Adipose tissue (tissue), 3 donors: ENCODE data around the gene SELENOS. TPM values are rescaled to one million over a fixed set of nuclear protein-coding genes. Genes with fewer than 3 reads are reported as not detected.

Experiments used
- H3K27ac ChIP-seq: one replicate; pipeline ENCODE4 v1.5.1; 2013; ENCODE audit warnings: low read depth, low read length
- WGBS, 3 donors: extraction: QIAGEN DNeasy Blood & Tissue Kit; methylation state at CpG; one replicate each; pipeline ENCODE4 v1.1.7; 2013; 5-methylcytosine and 5-hydroxymethylcytosine counted together
- polyA plus RNA-seq, 3 donors: library from polyadenylated mRNA; stranded (reverse); fragments of 200-250 nt; gene quantifications; one replicate each; pipeline ENCODE4 v1.2.3, GENCODE V29; 2013
- donor health status: healthy with polysubstance abuse.
- donor health status: Bipolar disorder and iron deficiency.
- donor health status: healthy.

The SELENOS gene
- polyA plus RNA-seq, 3 donors, result 56.0 to 109 (median 107) TPM

DNA sequence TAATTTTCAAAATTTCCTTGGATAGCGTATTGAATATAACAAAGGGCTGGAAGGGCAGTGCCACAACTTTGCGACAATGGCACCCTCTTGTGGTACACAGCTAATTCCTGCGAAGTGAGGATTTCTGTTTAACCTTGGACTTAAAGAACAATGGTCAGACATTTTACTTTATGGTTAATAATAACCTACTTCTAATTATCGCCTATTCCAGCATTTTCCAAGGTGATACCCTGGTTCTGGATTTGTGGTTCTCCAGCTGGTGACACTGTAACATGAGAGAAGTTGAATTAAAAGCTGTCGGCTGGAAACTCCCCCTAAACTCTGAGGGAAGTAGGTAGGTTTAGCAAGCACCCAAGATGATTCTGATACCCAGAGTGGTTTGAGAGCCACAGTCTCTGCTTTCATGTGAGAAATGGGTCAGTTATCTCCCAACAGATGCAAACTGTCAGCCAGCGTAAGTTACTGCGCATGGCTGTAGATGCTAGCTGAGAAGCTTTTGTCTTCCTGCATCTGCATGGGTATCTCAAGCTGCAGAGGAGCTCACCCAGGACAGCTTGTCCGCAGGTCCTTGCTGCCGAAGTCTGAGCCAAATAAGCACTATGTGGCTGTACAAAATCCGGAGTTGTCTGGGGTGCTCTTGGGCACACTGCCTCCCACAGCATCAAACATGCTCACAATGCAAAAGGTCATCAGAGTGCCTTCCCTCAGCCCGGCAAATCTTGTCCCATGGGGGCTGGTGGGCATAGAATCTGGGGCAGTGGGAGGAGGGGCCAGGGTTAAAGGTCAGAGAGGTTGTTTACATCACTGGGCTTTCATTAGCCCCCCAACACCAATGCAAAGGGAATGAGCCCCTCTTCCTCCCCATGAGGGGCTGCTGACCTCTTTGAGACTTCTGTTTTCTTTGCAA lies 18.8 kb downstream of the SELENOS start:
- no peak overlapping the region for H3K27ac ChIP-seq
- 22 to 33% (median 32%) methylated on average over 11 of the region's 11 CpGs for WGBS, 3 donors

GRCh38 chr15:101256757-101257156 lies 20.5 kb downstream of the SELENOS start:
- H3K27ac ChIP-seq, result no peak overlapping the region
- 89 to 95% (median 89%) methylated on average over 6 of the region's 6 CpGs for WGBS, 3 donors

DNA sequence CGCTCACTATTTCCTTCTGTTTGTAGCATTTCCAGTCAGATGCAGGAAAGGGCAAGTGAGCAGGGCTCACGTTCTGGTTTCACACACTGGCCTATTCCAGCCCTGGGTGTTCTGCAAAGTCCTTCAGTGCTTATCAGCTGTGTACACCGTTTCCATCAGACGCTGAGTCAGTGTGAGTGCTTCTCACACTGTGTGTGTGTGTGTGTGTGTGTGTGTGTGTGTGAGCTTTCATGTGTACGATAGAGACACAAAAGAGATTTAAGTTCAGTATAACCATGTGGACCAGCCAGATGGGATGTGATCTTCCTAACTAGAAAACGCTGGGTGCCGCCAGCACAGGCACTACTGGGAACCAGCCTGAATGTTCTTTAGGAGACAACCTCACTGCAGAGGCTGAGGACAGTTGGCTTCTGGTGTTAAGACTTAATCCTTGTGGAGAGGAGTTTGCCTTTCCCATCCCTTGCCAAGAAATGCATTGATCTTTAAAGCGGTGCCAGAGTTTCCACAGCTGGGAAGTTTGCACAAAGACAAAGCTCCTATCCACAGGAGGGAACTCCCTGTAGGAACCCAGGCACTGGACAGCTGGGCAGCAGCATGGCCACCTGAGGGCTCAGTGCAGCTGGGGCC lies 21.6 kb downstream of the SELENOS start:
- no peak overlapping the region for H3K27ac ChIP-seq
- 23 to 46% (median 43%) methylated on average over 8 of the region's 8 CpGs for WGBS, 3 donors

DNA sequence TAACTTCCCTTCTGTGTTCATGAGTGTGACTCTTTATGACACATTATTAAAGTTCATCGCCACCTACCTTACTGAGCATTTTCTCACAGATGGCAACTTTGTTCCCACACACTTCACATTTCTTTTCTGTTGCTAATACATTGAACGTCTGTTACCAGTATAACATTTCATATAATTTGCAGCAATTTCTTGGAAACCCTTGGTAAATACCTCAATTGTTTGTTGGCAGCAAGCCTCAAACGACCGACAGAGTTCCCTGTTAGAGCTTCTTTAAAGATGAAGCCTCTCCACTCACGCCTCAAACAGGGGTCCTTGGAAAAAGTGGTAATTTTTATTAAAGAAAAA lies 22.3 kb downstream of the SELENOS start:
- 55 to 69% (median 60%) methylated on average over 5 of the region's 5 CpGs for WGBS, 3 donors
- H3K27ac ChIP-seq, result no peak overlapping the region

DNA sequence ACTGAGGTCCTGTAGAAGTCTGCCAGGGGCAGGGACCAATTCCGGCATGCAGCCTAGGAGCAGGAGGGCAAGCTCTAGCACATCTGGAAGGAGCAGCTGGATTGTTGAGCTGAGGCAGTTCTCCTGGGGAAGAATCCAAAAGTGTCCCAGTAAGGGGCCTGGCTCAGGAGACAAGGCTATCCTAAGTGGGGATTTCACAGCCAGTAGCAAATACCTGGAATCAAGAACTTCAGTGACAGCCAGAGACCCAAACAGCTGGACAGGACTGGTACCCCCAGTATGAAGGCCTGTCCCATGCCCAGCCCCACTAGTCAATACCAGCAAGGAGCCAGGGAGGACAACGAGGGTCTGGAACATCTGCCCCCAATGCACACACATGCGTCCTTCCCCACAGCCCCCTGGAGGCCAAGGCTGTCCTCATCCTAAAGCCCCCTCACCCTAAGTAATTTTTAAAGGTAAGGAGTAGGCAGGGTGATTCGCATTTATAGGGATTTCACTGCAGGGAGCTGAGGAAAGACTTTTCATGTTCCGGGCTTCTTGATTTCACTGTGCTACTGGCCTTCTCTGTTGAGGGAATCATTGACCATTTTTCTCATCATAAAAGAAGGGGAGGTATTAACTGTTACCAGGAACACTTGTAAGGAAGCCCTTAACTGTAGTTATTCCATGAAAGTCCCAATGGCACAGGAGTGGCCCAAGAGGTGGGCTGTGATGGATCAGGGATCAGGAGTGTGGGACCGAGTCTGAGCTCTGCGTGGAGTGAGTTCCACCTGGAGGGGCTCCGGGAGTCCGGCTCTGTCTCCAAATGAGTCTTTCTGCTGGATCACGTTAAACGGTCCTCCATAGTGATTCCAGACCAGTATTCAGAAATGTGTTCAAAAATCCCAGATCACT lies 22.9 kb downstream of the SELENOS start:
- no peak overlapping the region for H3K27ac ChIP-seq
- WGBS, 3 donors, result 91 to 93% (median 92%) methylated on average over 11 of the region's 11 CpGs

- WGBS, 3 donors, result 47 to 50% (median 50%) methylated on average over 3 of the region's 3 CpGs
These were observed 24.4 kb downstream of the SELENOS start for GRCh38 chr15:101252836-101253235.

DNA sequence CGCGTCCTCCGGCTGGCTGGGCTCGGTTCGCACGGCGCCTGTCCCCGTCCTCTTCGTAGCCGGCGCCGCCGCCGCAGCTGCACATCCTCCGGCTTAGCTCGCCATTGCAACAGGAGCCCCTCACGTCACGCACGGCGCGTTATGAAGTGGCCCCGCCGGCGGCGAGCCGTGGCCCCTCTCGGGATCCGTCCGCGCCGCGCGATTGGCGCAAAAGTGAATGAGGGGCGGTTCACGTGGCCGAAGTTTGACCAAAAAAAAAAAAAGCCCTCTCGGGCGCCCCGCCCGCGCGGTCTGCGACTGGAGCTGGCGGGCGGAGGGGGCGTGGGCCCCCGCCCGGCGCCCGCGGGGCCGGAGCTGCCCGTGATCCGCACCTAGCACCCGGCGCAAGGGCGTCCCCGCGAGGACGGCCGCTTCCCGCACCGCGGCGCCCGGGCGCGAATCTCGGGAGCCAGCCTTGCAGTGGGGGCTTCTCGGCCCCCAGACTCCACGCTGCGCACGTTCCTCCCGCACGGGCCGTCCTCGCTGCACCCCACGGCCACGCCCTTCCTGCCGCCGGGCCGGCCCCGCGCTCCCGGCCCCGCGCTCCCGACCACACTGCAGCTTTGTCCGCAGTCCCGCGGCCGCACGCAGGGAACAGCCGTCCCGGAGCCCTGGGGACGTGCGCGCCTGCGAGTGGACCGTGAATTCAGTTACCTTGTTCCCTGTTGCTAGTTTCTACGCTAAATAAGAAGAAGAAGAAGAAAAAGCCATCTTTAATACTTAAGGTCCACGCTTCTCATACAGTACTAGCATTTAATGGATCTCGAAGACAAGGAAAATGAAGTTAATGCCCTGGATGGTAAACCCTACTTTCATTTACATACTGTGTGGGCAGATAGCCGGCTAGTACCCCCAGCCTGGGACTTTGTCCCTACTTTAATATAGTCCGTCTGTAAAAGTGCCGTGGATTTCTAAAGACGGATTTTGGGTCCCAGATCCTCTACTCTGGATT lies 25.2 kb downstream of the SELENOS start, which contains the start of gene CHSY1:
Gene CHSY1, minus strand, starts transcription at position 219 of the 991 bp plus-strand sequence. CDS start 592 bp downstream, outside the sequence.
- peak within 1 kb of the TSS; percentile 82 for H3K27ac ChIP-seq
- 0 to 1% (median 1%) methylated on average over 93 to 105 of the region's 108 CpGs for WGBS, 3 donors

More at GRCh38 chr15:101252836-101253235, 24.4 kb downstream of the SELENOS start:
- no peak overlapping the region for H3K27ac ChIP-seq

DNA sequence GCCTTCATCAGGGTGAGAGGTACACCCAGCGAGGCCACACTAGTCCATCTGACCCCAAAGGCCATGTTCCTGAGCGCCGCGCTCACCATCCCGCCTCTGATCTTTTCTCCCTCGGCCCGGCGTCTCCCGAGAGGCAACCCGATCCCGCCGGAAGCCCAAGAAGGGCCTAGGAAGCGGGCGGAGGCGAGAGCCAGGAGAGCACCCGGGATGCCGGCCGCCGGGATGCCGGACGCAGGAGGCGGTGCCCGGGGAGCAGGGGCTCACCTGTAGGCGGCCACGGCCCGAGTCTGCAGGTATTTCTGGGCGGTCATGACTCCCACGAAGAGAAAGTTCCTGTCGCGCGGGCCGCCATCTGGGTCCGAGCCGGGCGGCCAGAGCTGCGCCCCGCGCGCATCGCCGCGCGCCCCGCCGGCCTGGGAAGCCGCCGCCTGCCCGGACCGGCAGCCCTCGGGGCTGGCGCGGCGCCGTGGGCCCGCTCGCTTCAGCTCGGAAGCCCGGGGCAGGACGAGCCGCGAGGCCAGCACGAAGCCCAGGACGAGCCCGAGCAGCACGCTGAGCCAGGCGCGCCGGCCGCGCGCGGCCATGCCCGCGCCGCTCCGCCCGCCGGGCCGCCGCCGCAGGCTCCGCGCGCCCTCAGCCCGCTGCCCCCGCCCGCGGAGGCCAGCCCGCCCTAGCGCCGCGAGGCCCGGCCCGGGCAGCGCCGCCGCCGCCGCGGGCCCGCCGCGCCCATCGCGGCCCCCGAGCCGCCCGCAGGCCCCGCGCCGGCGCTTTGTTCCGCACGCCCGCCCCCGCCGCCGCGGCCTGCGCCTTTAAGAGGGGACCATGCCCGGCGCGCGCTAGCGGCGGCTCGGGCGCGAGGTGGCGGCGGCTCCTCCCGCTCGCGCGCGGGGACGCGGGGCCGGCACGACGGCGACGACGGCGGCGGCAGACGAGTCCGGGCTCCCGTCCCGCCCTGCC lies 26.1 kb downstream of the SELENOS start:
- H3K27ac ChIP-seq, result peak overlapping the region; percentile 82
- 0 to 1% (median 1%) methylated on average over 41 to 137 of the region's 150 CpGs for WGBS, 3 donors

DNA sequence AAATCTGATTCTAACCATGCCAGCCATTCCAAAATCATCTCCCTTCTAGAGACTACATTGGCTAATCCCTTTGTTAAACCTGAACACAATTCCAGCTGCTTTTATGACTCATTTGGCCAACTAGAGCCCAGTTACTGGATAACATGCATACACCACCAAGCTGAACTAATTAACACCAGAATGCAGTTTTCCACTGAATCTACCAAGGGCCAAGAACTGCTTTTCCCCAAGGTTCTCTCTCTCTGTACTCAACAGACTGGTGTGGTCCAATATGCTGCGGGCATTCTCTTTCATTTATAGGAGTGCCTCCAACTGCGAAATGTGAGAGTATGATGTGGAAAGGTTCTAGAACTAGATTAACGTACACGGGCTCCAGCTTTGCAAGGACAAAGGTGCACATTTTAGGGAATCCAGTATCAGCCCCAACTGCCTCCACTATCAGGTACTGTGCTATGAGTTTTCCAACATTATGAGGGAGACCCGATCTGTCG lies 26.9 kb downstream of the SELENOS start:
- WGBS, 3 donors, result 4 to 7% (median 6%) methylated on average over 6 of the region's 6 CpGs
- H3K27ac ChIP-seq, result peak overlapping the region; percentile 28

DNA sequence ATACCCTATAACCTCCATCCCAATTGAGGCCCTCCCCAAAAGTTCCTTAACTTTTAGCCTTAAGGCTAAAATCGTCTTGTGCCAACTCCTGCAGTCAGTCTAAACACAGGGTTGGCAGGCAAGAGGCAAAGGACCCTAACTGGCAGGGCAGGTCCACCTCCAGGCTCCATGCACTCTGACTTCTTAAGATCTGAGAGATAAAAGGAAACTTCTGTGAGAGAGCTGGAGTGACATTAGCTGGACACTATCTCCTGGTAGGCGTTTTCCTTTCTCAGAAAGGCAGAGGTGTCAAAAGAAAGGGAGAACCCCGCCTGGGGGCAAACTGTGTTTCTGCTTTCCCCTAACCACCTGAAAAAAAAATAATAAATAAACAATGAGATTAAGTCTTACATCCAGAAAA lies 29.0 kb downstream of the SELENOS start:
- 56 to 70% (median 56%) methylated on average over 3 of the region's 3 CpGs for WGBS, 3 donors
- no peak overlapping the region for H3K27ac ChIP-seq

GRCh38 chr15:101246824-101247745 lies 30.2 kb downstream of the SELENOS start:
- no peak overlapping the region for H3K27ac ChIP-seq

GRCh38 chr15:101246391-101246790 lies 30.9 kb downstream of the SELENOS start:
- H3K27ac ChIP-seq, result no peak overlapping the region
- WGBS, 3 donors, result 35 to 78% (median 59%) methylated on average over 6 of the region's 6 CpGs

More at GRCh38 chr15:101246824-101247745, 30.2 kb downstream of the SELENOS start:
- WGBS, 3 donors, result 75 to 87% (median 76%) methylated on average over 10 of the region's 10 CpGs

DNA sequence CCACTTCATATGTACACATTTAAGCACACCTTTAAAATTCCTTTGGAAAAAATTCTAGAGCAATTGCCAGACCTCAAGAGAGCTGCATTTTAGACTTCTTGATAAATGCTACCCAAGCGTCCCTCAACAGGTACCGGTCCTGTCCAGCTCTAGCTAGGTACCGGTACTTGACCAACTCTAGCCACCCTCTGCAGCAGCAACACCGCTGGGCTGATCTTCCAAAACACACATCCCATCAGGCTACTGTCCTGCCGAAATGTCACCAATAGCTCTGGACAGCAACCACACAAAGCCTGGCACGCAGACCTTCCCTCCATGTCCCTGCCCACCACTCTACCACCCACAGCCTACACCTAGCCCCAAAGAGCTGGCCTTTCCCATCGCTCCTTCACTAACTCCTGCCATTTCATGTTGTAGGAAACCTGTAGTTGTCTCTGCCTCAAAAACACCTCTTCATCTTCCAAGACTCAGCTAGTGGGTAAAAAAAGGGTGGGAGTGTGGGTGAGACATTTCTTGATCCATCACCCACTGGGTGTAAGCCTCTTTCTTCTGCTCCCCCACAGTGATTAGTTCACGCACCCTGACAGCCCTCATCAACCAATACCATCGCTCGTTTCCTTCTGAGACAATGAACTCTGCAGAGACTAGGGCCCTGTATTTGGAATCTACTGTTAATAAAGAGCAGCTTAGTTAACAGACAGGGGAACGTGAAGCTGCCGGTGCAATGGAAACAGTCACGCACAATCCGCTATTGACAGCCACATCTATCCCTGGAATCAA lies 32.2 kb downstream of the SELENOS start:
- WGBS, 3 donors, result 92 to 94% (median 93%) methylated on average over 14 of the region's 14 CpGs
- H3K27ac ChIP-seq, result no peak overlapping the region

GRCh38 chr15:101244036-101244781 lies 33.1 kb downstream of the SELENOS start:
- 37 to 47% (median 45%) methylated on average over 7 of the region's 7 CpGs for WGBS, 3 donors
- H3K27ac ChIP-seq, result no peak overlapping the region
